Measurements from ENCODE around the gene OR1A1. TPM values are rescaled to one million over a fixed set of nuclear protein-coding genes. Genes with fewer than 3 reads are reported as not detected.

The OR1A1 gene
- not detected in 2 replicates for total RNA-seq

DNA sequence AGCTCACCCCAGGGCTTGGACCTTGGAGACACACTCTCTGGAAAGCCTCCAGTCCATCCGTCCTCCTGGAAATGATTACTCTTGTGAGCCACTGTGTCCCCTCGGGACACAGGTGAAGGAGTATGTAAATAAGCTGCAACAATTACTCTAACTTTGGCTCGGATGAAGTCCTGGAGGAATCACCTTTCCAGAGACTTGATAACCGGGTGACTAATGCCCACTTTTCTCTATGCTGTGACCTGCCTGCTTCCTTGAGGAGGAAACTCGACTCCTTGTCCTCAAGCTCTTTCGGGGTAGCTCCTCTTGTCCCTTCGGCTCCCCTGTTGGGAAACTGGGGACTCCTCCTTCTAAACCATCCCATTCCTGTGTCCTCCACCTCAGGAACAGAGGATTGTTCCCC, at the start of gene OR1A1:
TSS of gene OR1A1 (plus strand) at position 301 of the 400 bp plus-strand sequence. CDS start 7,954 bp downstream, outside the sequence.

GRCh38 chr17:3197219-3197618, 10.2 kb upstream of the OR1A1 start, which contains the start of gene OR1A2:
OR1A2 (plus strand) TSS chr17:3197519; CDS start chr17:3197519, 0 bp downstream.

Other genes with a start within 250 kb of the OR1A1 start
- gene OR1D5, start 144.1 kb upstream of the OR1A1 start, total RNA-seq: not detected in 2 replicates
- not detected in 2 replicates for gene OR1D2, start 103.2 kb upstream of the OR1A1 start, total RNA-seq
- not detected in 2 replicates for gene OR1G1, start 80.1 kb upstream of the OR1A1 start, total RNA-seq
- not detected in 2 replicates for gene OR1A2, start 10.1 kb upstream of the OR1A1 start, total RNA-seq
- gene OR3A1, start 90.7 kb downstream of the OR1A1 start, total RNA-seq: 0.07 and 0.10 TPM in 2 replicates
- 0.20 TPM in 1 of 2 replicates, not detected in the other for gene OR3A2, start 178.6 kb downstream of the OR1A1 start, total RNA-seq
- not detected in 2 replicates for gene OR1E1, start 190.7 kb downstream of the OR1A1 start, total RNA-seq
- gene OR3A3, start 203.7 kb downstream of the OR1A1 start, total RNA-seq: 0.10 TPM in 1 of 2 replicates, not detected in the other
- gene OR1E2, start 226.2 kb downstream of the OR1A1 start, total RNA-seq: 0.07 TPM in 1 of 2 replicates, not detected in the other